ENCODE data around the gene CLDND2. TPM values are rescaled to one million over a fixed set of nuclear protein-coding genes. Genes with fewer than 3 reads are reported as not detected.

The CLDND2 gene
- total and polyA plus RNA-seq, 10 of the 15 experiments (the other 5 are each of a cell fraction or from before 2014, with no cell fraction given) = 0.24 to 7.1 (median 1.8) TPM; not detected in 1

DNA sequence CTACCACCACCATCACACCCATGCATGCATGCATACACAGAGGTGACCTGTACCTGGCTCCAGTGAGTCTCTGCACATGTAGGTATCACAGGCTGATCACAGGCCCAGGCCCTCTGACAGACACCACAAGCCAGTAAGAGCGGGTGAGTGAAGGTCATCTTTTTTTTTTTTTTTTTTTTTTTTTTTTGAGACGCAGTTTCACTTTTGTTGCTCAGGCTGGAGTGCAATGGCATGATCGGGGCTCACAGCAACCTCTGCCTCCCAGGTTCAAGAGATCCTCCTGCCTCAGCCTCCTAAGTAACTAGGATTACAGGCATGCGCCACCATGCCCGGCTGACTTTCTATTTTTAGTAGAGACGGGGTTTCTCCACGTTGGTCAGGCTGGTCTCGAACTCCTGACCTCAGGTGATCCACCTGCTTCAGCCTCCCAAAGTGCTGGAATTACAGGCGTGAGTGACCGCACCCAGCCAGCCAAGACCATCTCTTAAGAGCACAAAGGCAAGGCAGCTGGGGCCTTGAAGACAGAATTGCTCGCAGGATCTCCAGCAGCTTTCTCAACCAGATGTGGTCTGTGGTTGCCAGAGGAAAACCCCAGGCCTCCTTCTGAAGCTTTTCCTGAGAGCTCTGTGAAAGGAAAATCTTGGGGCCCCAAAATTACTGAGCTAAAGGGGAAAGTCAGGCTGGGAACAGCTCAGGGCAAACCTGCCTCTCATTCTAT is 6.9 kb upstream of the CLDND2 start:
- H3K4me1 ChIP-seq (ENCODE audit: control insufficient read depth, insufficient read depth, low read length) = peaks cover 39% of the 10 kb centered on the region
- intact Hi-C loops (cut with micrococcal nuclease; ENCODE audit: unreplicated experiment) = no loop called here
- ChIA-PET RAD21 (ENCODE audit: unreplicated experiment) (interaction anchor here (0.8 to 1.7 kb wide), 4 partner anchors 8 to 42 kb away, joined by 3 to 6 read pairs (median 5); partner anchors contain the start of gene SIGLEC10), CTCF (interaction anchor here (0.8 to 2.0 kb wide), 4 partner anchors 8 to 23 kb away, joined by 3 to 10 read pairs (median 4); no protein-coding TSS in a partner anchor), POLR2A (interaction anchor here (0.5 to 1.7 kb wide), 3 partner anchors 18 to 391 kb away, joined by 3 to 5 read pairs (median 5); no protein-coding TSS in a partner anchor), SMC1A (ENCODE audit: uncharacterized antibody, unreplicated experiment) (interaction anchor here (1.0 to 1.6 kb wide), 6 partner anchors 8 to 42 kb away, joined by 3 to 7 read pairs (median 4); partner anchors contain the start of genes SIGLEC10 and VSIG10L)
- H2AFZ ChIP-seq (ENCODE audit: control insufficient read depth, low read depth, low read length) = no peak overlapping the region
- ATAC-seq = peak; percentile 70
- H3K27me3 ChIP-seq (replicated peaks in 1 of 2; ENCODE audit: control insufficient read depth in 2 of 2, insufficient read depth in 2 of 2, low read length in 1 of 2) = no peaks in the 10 kb centered on the region
- no peak overlapping the region for H3K4me3 ChIP-seq
- DNase-seq (ENCODE audit: low read depth, low spot score) = peak; percentile 61
- H3K27ac ChIP-seq (ENCODE audit: control insufficient read depth, insufficient read depth) = peak overlapping the region; percentile 54
- H3K4me2 ChIP-seq (ENCODE audit: control insufficient read depth, insufficient read depth) = peak overlapping the region; percentile 81
- BruUV-seq (replicated peaks) = no TSS peak
- no peaks in the 10 kb centered on the region for H3K36me3 ChIP-seq (ENCODE audit: control insufficient read depth in 2 of 2, insufficient read depth in 2 of 2, low read length in 1 of 2)
- 6% methylated on average over 9 of the region's 11 CpGs for WGBS (ENCODE audit: insufficient coverage, insufficient replicate concordance, low lambda C conversion rate, missing lambda C conversion rate)
- in situ Hi-C loops (cut with MboI) = loop anchor here (25.0 kb wide), 1 partner anchor 1162 kb away; the partner anchor contains the start of gene ZNF808
- no peaks in the 10 kb centered on the region for H3K79me2 ChIP-seq (ENCODE audit: control insufficient read depth, insufficient read depth, low read length)
- peak overlapping the region; percentile 41; the same call in 1 of the 2 replicates for H3K9ac ChIP-seq (ENCODE audit: control insufficient read depth, insufficient read depth, low read length)
- no peaks in the 10 kb centered on the region for H4K20me1 ChIP-seq (ENCODE audit: control insufficient read depth, insufficient read depth)
- FAIRE-seq = no peak
- H3K9me3 ChIP-seq (replicated peaks; ENCODE audit: control insufficient read depth, insufficient read depth, low read length) = no peaks in the 10 kb centered on the region
- TF ChIP-seq ZBED1 (IDR thresholded peaks at IDR 0.05; ENCODE audit: borderline replicate concordance) = no peak; the same call in 1 of the 2 replicates
- no peak for TF ChIP-seq MTA3 (IDR thresholded peaks at IDR 0.05; ENCODE audit: borderline replicate concordance, low read length)
- TF ChIP-seq KLF5 (IDR thresholded peaks at IDR 0.05; ENCODE audit: partially characterized antibody) = no peak
- TF ChIP-seq, protein P1, sequence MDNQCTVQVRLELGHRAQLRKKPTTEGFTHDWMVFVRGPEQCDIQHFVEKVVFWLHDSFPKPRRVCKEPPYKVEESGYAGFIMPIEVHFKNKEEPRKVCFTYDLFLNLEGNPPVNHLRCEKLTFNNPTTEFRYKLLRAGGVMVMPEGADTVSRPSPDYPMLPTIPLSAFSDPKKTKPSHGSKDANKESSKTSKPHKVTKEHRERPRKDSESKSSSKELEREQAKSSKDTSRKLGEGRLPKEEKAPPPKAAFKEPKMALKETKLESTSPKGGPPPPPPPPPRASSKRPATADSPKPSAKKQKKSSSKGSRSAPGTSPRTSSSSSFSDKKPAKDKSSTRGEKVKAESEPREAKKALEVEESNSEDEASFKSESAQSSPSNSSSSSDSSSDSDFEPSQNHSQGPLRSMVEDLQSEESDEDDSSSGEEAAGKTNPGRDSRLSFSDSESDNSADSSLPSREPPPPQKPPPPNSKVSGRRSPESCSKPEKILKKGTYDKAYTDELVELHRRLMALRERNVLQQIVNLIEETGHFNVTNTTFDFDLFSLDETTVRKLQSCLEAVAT (IDR thresholded peaks at IDR 0.05) = peak; percentile 63
- peak; percentile 96 for TF ChIP-seq EED (IDR thresholded peaks at IDR 0.05; ENCODE audit: low read depth)
- TF ChIP-seq RFX5 (IDR thresholded peaks at IDR 0.05; ENCODE audit: low read depth, low read length) = no peak
- no peak for TF ChIP-seq FOS (IDR thresholded peaks at IDR 0.05; ENCODE audit: borderline replicate concordance, extremely low read depth, insufficient read length)
- TF ChIP-seq ZNF384 (IDR thresholded peaks at IDR 0.05; ENCODE audit: borderline replicate concordance, low read depth, low read length) = peak; percentile 83
- TF ChIP-seq JUND (IDR thresholded peaks at IDR 0.05; ENCODE audit: low read depth, low read length) = no peak
- no peak for TF ChIP-seq YY1 (IDR thresholded peaks at IDR 0.05; ENCODE audit: low read depth, low read length)
- TF ChIP-seq ZZZ3 (IDR thresholded peaks at IDR 0.05; ENCODE audit: control insufficient read depth, insufficient read length, low read depth) = no peak
- no peak for TF ChIP-seq BRCA1 (IDR thresholded peaks at IDR 0.05; ENCODE audit: low read depth, low read length)
- no peak for TF ChIP-seq RBBP5 (conservative IDR thresholded peaks at IDR 0.05)
- peak; percentile 68; the same call in 1 of the 2 replicates for TF ChIP-seq SMARCA5 (IDR thresholded peaks at IDR 0.05)
- no peak for TF ChIP-seq CREB1 (IDR thresholded peaks at IDR 0.05; ENCODE audit: low read depth)
- TF ChIP-seq, protein P2, sequence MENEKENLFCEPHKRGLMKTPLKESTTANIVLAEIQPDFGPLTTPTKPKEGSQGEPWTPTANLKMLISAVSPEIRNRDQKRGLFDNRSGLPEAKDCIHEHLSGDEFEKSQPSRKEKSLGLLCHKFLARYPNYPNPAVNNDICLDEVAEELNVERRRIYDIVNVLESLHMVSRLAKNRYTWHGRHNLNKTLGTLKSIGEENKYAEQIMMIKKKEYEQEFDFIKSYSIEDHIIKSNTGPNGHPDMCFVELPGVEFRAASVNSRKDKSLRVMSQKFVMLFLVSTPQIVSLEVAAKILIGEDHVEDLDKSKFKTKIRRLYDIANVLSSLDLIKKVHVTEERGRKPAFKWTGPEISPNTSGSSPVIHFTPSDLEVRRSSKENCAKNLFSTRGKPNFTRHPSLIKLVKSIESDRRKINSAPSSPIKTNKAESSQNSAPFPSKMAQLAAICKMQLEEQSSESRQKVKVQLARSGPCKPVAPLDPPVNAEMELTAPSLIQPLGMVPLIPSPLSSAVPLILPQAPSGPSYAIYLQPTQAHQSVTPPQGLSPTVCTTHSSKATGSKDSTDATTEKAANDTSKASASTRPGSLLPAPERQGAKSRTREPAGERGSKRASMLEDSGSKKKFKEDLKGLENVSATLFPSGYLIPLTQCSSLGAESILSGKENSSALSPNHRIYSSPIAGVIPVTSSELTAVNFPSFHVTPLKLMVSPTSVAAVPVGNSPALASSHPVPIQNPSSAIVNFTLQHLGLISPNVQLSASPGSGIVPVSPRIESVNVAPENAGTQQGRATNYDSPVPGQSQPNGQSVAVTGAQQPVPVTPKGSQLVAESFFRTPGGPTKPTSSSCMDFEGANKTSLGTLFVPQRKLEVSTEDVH (IDR thresholded peaks at IDR 0.05; ENCODE audit: low read depth, partially characterized antibody) = no peak
- 0 out of 2 replicates have a peak, but pooled peaks have one; percentile 24 for TF ChIP-seq MTA2 (IDR thresholded peaks at IDR 0.05; ENCODE audit: low read depth)
- TF ChIP-seq ZNF217 (IDR thresholded peaks at IDR 0.05) = no peak
